Fibroblast of lung (primary cell): ENCODE measurements around the gene MEF2A.

Experiments
- EZH2 ChIP-seq: IDR thresholded peaks from 2 replicates; pipeline ENCODE4 v1.5.1; 2012; ENCODE audit warnings: low read length, control low read depth, mild to moderate bottlenecking; ENCODE audit errors: missing control alignments
- TF ChIP-seq, protein P1 (sequence below), 2 donors: IDR thresholded peaks in 1 of 2; conservative IDR thresholded peaks in 1 of 2; 1 replicate in 1 of 2; 2 replicates in 1 of 2; pipeline ENCODE4 v1.5.1; 2011 to 2012; ENCODE audit warnings: low read length in 2 of 2, control low read depth in 1 of 2, inconsistent platforms in 1 of 2, low read depth in 1 of 2, mild to moderate bottlenecking in 1 of 2

DNA sequence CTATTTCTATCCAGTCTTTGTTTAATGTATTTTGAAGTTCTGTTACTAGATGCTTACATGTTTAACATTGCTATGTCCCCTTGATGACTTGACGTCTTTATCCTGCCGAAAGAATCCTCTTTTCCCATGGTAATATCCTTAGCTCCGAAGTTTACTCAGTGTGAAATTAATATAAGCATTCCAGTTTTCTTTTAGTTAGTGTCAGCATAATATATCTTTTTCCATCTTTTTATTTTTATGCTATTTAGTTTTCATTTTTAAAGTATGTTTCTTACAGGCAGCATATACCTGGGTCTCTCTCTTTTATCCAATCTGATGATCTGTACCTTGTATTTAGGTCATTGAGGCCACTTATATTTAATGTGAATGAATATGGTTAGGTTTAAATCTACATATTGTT, 39.1 kb upstream of the MEF2A start:
- TF ChIP-seq, protein P1, sequence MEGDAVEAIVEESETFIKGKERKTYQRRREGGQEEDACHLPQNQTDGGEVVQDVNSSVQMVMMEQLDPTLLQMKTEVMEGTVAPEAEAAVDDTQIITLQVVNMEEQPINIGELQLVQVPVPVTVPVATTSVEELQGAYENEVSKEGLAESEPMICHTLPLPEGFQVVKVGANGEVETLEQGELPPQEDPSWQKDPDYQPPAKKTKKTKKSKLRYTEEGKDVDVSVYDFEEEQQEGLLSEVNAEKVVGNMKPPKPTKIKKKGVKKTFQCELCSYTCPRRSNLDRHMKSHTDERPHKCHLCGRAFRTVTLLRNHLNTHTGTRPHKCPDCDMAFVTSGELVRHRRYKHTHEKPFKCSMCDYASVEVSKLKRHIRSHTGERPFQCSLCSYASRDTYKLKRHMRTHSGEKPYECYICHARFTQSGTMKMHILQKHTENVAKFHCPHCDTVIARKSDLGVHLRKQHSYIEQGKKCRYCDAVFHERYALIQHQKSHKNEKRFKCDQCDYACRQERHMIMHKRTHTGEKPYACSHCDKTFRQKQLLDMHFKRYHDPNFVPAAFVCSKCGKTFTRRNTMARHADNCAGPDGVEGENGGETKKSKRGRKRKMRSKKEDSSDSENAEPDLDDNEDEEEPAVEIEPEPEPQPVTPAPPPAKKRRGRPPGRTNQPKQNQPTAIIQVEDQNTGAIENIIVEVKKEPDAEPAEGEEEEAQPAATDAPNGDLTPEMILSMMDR (conservative IDR thresholded peaks at IDR 0.05 in 1 of 2, IDR thresholded peaks at IDR 0.05 in 1 of 2; ENCODE audit: low read depth in 1 of 2, low read length in 2 of 2), result no peak
- TF ChIP-seq EZH2, result no peak
